ENCODE measurements around the gene C10orf67.

C10orf67 gene

DNA sequence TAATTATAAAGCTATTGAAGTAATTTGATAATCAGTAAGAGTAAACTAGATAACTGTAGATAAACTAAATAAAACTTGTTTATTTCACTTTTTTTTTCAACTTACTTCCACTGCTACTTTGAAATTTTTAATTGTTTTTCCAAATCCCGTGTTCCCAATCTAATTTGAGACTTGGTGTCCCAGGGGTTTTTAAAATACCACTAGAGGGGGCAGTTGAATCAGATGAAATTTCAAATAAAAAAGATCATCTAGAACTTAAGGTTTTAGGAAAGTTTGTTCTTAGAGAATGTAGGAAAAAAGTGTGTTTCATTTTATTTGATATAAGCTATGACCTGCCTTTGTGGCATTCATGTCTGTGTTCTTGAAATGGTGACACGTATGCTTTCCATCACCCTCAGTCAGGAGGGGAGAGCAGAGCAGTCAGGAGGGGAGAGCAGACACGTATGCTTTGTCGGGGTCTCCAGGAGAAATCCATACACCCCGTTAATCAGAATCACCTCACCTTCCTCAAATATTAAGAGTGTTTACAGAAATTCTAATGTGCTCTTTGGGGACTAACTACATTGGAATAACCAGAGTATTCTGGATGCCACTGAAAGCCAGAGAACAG, 49.9 kb downstream of the C10orf67 start:
- TF ChIP-seq YY1 (IDR thresholded peaks at IDR 0.05; ENCODE audit: low read depth) (no peak), RAD21 (IDR thresholded peaks at IDR 0.05; ENCODE audit: low read depth) (no peak; the same call in 1 of the 2 replicates), ZBTB7A (IDR thresholded peaks at IDR 0.05; ENCODE audit: low read depth) (no peak), REST (IDR thresholded peaks at IDR 0.05; ENCODE audit: low read depth) (no peak), EGR1 (IDR thresholded peaks at IDR 0.05) (no peak), TAF1 (IDR thresholded peaks at IDR 0.05; ENCODE audit: low read depth) (no peak), USF1 (IDR thresholded peaks at IDR 0.05) (no peak), MAX (IDR thresholded peaks at IDR 0.05) (no peak), TEAD4 (IDR thresholded peaks at IDR 0.05) (no peak), CREB1 (IDR thresholded peaks at IDR 0.05; ENCODE audit: low read depth) (no peak), FOXM1 (IDR thresholded peaks at IDR 0.05; ENCODE audit: borderline replicate concordance, low read depth) (no peak), TCF12 (IDR thresholded peaks at IDR 0.05; ENCODE audit: low read depth) (no peak), EP300 (IDR thresholded peaks at IDR 0.05; ENCODE audit: borderline replicate concordance) (no peak)

- TF ChIP-seq TAF1 (IDR thresholded peaks at IDR 0.05; ENCODE audit: low read depth) (no peak), REST (IDR thresholded peaks at IDR 0.05; ENCODE audit: low read depth) (no peak), MAX (IDR thresholded peaks at IDR 0.05) (no peak), ZBTB7A (IDR thresholded peaks at IDR 0.05; ENCODE audit: low read depth) (no peak), CEBPB (IDR thresholded peaks at IDR 0.05) (no peak), EGR1 (IDR thresholded peaks at IDR 0.05) (no peak), TEAD4 (IDR thresholded peaks at IDR 0.05) (no peak), EP300 (IDR thresholded peaks at IDR 0.05; ENCODE audit: borderline replicate concordance) (no peak), NFIC (IDR thresholded peaks at IDR 0.05) (no peak)
Observed at GRCh38 chr10:23293973-23294590, 50.5 kb downstream of the C10orf67 start.

GRCh38 chr10:23293145-23293724, 51.4 kb downstream of the C10orf67 start:
- TF ChIP-seq CEBPB (IDR thresholded peaks at IDR 0.05) (no peak), RAD21 (IDR thresholded peaks at IDR 0.05; ENCODE audit: low read depth) (peak; percentile 63)

- no peak for TF ChIP-seq REST (IDR thresholded peaks at IDR 0.05; ENCODE audit: low read depth)
- no peak for TF ChIP-seq CREB1 (IDR thresholded peaks at IDR 0.05; ENCODE audit: low read depth)
- no peak for TF ChIP-seq RAD21 (IDR thresholded peaks at IDR 0.05; ENCODE audit: low read depth)
- TF ChIP-seq TCF12 (IDR thresholded peaks at IDR 0.05; ENCODE audit: low read depth): no peak
- TF ChIP-seq EP300 (IDR thresholded peaks at IDR 0.05; ENCODE audit: borderline replicate concordance): no peak
- no peak for TF ChIP-seq TEAD4 (IDR thresholded peaks at IDR 0.05)
- no peak for TF ChIP-seq EGR1 (IDR thresholded peaks at IDR 0.05)
- no peak for TF ChIP-seq CEBPB (IDR thresholded peaks at IDR 0.05)
- no peak for TF ChIP-seq ZBTB7A (IDR thresholded peaks at IDR 0.05; ENCODE audit: low read depth)
- no peak for TF ChIP-seq FOXM1 (IDR thresholded peaks at IDR 0.05; ENCODE audit: borderline replicate concordance, low read depth)
- no peak for TF ChIP-seq NFIC (IDR thresholded peaks at IDR 0.05)
- no peak for TF ChIP-seq MAX (IDR thresholded peaks at IDR 0.05)
Observed at GRCh38 chr10:23291551-23292334, 52.9 kb downstream of the C10orf67 start.

Data from Ishikawa (cell line).